ENCODE results near the gene IKZF3.

DNA sequence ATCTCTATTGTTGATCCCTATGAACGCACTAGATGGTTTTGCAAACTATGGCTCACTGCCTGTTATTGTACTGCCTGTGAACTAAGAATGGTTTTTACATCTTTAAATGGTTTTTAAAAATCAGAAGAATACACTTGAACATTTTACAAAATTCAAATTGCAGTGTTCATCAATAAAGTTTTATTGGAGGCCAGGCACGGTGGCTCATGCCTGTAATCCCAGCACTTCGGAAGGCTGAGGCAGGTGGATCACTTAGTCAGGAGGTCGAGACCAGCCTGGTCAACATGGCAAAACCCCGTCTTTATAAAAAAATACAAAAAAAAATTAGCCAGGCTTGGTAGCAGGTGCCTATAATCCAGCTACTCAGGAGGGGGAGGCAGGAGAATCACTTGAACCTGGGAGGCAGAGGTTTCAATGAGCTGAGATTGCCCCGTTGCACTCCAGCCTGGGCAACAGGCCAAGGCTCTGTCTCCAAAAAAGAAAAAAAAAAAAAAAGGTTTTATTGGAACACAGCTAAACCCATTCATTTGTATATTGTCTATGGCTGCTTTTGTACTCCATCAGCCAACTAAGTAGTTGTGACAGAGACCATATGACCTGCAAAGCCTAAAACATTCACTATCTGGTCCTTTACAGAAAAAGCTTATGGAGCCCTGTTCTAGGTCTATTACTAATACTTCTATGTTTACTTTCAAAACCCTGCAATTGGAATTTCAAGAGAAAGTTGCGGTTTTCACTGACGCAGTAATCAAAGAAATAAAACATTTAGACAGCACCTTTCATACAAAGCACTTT lies 18.9 kb downstream of the IKZF3 start:
- TF ChIP-seq, protein P1, sequence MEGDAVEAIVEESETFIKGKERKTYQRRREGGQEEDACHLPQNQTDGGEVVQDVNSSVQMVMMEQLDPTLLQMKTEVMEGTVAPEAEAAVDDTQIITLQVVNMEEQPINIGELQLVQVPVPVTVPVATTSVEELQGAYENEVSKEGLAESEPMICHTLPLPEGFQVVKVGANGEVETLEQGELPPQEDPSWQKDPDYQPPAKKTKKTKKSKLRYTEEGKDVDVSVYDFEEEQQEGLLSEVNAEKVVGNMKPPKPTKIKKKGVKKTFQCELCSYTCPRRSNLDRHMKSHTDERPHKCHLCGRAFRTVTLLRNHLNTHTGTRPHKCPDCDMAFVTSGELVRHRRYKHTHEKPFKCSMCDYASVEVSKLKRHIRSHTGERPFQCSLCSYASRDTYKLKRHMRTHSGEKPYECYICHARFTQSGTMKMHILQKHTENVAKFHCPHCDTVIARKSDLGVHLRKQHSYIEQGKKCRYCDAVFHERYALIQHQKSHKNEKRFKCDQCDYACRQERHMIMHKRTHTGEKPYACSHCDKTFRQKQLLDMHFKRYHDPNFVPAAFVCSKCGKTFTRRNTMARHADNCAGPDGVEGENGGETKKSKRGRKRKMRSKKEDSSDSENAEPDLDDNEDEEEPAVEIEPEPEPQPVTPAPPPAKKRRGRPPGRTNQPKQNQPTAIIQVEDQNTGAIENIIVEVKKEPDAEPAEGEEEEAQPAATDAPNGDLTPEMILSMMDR (IDR thresholded peaks at IDR 0.05), result no peak
- TF ChIP-seq POLR2AphosphoS5 (IDR thresholded peaks at IDR 0.05), result no peak
